Fibroblast of skin of scalp (primary cell): ENCODE results near the gene EIF2AK3.
"Not testable (repeated sequence)": the region's sequence is repeated elsewhere in the genome, so short reads cannot be mapped to it uniquely, and the experiment has no call there.

Experiments
- DNase-seq: peaks from one replicate; pipeline ENCODE4 v3.0.0-alpha.2; 2013

The EIF2AK3 gene

DNA sequence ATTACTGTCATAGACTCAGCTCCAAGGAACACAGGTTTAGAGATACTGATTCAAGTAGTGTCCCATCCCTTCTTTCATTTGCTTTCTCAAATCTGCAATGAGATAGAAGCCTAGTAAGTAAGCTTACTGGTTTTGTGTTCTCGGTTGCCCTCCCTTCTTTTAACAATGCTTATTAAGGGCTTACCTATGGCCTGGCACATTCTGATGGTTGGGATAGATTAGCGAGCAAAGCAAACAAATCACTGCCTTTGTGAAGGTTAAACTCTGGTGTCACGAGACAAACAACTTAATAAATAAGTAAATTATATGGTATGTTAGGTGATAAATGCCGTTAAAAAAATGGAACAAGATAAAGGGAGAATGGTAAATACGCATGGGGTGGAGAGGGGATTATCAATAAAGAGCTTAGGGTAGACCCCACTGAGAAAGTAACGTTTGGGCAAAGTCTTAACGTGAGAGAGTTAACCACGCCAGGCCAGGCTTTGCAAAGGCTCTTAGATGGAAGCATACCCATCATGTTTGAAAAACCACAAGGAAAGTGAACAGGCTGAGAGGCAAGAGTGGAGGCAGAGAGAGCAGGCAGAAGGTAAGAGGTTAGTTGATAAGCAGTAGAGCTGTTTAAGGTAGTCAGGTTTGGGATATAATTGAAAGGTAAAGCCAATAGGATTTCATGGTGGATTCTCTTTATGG is 31.0 kb downstream of the EIF2AK3 start:
- no peak for DNase-seq

GRCh38 chr2:88591698-88592097 is 35.6 kb downstream of the EIF2AK3 start:
- no peak for DNase-seq

- DNase-seq: peak; percentile 69
These were observed 36.2 kb downstream of the EIF2AK3 start for GRCh38 chr2:88590998-88591613.

- DNase-seq: no peak
These were observed 41.3 kb downstream of the EIF2AK3 start for GRCh38 chr2:88585969-88586368.

DNA sequence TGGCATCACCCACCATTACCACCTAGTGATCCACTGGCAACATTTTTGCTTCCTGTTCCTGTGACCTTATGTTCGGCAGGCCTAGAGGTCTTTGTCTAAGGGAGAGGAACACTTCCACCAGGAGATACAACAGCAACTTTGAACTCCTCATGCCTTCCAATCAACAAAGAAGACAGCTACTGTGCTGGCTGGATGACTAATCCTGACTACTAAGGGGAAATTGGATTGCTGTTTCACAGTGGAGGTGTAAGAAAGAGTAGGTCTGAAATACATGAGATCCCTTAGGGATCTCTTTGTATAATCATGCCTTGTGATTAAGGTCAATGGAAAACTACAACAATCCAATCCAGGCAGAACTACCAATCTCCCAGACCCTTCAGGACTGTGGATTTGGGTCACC is 45.2 kb downstream of the EIF2AK3 start:
- DNase-seq: no peak

DNA sequence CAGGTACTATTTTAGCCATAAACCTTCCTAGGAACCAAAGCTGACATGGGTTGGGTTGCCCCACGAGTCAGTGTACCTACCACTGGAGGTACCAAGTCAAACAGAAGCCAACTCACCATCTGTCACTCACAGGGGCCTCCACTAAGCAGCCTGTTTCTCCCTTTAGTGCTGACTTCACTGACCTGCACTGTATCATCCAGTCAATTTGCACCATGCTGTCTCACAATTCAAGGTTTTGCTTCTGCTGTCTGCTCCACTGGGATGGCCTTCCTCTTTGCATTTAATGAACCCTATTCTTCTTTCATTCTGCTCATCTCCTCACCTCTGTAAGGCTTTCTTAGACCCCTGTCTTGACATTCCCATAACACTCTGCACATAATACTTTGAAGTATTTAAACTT is 47.2 kb downstream of the EIF2AK3 start:
- no peak for DNase-seq

DNA sequence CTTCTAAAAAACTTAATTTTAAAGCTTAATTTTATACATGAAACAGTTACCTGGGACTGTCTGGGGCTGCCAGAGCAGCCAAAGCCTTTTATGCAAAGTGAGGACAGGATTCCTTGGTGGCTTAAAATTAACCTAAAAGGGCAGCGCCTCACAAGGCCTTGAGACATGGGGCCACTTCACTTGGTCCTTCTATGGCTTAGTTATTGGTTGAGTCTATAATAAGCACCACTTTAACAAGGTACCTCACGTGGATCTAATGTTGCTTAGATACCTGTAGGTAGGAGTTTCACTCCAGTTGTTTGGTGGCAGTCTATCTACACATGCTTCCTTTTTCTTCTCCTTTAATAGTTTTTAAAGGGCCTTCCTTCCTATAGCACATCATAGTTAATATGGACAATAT is 51.6 kb downstream of the EIF2AK3 start:
- no peak for DNase-seq

- DNase-seq: no peak
These were observed 52.2 kb downstream of the EIF2AK3 start for GRCh38 chr2:88575051-88575450.

GRCh38 chr2:88574445-88574844 is 52.8 kb downstream of the EIF2AK3 start:
- no peak for DNase-seq

GRCh38 chr2:88568179-88568578 is 59.1 kb downstream of the EIF2AK3 start:
- DNase-seq: no peak

- DNase-seq: no peak
These were observed 62.9 kb downstream of the EIF2AK3 start for GRCh38 chr2:88564402-88564801.

- no peak for DNase-seq
These were observed 64.1 kb downstream of the EIF2AK3 start for GRCh38 chr2:88563129-88563528.

GRCh38 chr2:88561646-88562388 is 65.4 kb downstream of the EIF2AK3 start:
- DNase-seq: no peak

GRCh38 chr2:88560619-88561307 is 66.5 kb downstream of the EIF2AK3 start:
- DNase-seq: no peak

DNA sequence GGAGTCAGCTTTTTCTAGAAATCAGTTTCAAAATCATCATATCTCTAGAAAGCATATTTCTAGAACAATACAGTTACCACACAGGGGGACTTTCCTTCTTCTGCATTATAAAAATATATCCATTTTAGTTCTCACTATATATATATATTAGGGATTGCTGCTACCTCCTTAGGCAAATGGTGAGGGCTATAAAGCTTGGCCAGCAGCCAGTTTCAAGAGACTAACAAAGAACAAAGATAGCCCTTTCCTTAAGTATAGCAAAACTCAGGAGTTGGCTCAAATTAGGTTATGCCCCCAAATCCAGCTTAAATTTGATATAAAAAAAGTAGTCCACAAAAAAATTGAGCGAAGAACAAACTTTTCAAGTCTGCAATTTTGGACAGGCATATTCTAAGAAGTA is 70.0 kb downstream of the EIF2AK3 start:
- DNase-seq: no peak

DNA sequence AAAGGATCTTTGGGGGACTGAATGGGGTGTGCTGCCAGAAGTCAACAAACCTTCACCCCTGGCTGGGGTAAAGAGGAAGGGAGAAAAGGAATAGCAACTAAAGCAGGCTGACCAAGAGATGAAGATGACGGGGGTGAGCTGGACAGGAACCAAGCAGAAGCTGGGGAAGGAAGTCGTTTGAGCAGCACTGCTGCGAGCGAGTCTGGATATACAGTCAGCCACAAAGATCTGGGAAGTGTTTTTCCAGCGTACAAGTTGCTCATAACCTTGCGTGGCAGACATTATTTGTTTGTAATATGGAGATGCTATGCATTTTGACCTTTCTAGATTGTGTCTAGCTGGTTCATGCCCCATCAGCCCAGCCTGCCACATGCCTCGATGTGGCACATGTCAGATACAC is 71.2 kb downstream of the EIF2AK3 start:
- no peak for DNase-seq

DNA sequence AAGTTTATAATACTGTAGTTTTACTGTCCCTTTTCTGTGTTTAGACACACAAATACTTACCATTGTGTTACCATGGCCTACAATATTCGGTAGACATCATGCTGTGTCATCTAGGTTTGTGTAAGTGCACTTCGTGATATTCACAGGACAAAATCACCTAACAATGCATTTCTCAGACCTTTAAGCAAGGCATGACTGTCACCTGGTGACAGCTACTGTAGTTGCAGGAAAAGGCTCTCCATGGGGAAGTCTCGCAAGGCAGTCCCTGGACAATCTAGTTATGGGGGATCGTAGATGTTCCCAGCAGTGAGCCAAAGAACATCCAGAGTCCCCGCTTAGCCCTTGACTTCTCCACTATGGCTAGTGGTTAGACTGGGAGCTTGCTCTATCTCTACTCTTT is 73.1 kb downstream of the EIF2AK3 start:
- no peak for DNase-seq

GRCh38 chr2:88549616-88550292 is 77.5 kb downstream of the EIF2AK3 start:
- no peak for DNase-seq

GRCh38 chr2:88546291-88546690 is 81.0 kb downstream of the EIF2AK3 start:
- not testable (repeated sequence) for DNase-seq

DNA sequence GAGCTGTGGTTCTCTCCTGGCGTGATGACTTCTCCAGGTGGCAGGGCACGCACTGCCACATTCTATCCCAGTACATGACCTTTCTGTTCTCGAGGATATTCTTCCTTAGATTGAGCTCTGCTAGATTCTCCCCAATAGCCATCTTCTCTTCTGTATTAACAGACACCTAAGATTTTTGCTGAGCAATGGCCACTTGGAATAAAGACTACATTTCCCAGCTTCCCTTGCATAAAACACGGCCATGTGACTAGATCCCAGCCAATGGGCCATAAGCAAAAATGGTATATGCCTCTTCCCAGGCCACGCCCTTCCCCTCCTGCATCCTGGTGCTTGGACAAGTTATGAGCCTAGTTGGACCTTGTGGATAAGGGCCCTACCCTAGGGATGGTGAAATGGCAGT is 82.1 kb downstream of the EIF2AK3 start:
- DNase-seq: no peak

GRCh38 chr2:88543541-88544057 is 83.7 kb downstream of the EIF2AK3 start:
- DNase-seq: no peak

GRCh38 chr2:88542668-88543067 is 84.6 kb downstream of the EIF2AK3 start:
- no peak for DNase-seq
